Fibroblast of the aortic adventitia (primary cell): Measurements from ENCODE around the gene QRSL1. TPM values are rescaled to one million over a fixed set of nuclear protein-coding genes. Genes with fewer than 3 reads are reported as not detected.

Experiments
- DNase-seq: peaks from one replicate; pipeline ENCODE4 v3.0.0-alpha.2; 2010; ENCODE audit warnings: low read depth
- H3K4me3 ChIP-seq: 2 replicates; pipeline ENCODE4 v1.5.1; 2011; ENCODE audit warnings: low read depth, mild to moderate bottlenecking, control low read depth, low read length, moderate library complexity
- total RNA-seq: library from RNA; depleted of rRNA; stranded (reverse); fragments of >200 nt; gene quantifications from 2 replicates; pipeline ENCODE4 v1.2.3, GENCODE V29; 2012; ENCODE audit warnings: low replicate concordance
- TF ChIP-seq, protein P1 (sequence below): IDR thresholded peaks from 2 replicates; pipeline ENCODE4 v1.5.1; 2011; ENCODE audit warnings: mild to moderate bottlenecking, low read length, control low read depth, inconsistent platforms; ENCODE audit not compliant: insufficient read depth

QRSL1 gene
- total RNA-seq, 1 donor: 11.2 TPM

DNA sequence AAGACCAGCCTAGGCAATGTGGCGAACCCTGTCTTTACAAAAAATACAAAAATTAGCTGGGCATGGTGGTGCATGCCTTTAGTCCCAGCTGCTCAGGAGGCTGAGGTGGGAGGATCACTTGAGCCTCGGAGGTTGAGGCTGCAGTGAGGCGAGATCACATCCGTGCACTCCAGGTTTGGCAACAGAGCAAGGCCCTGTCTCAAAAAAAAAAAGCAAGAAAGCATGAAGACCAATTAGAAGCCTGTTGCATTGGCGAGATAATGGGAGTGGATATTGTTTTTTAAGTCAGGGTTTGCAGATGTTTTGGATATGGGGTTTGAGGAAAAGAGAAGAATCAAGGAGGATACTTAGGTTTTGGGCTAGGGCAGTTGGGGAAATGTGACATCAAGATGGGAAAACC is 5.2 kb downstream of the QRSL1 start:
- TF ChIP-seq, protein P1, sequence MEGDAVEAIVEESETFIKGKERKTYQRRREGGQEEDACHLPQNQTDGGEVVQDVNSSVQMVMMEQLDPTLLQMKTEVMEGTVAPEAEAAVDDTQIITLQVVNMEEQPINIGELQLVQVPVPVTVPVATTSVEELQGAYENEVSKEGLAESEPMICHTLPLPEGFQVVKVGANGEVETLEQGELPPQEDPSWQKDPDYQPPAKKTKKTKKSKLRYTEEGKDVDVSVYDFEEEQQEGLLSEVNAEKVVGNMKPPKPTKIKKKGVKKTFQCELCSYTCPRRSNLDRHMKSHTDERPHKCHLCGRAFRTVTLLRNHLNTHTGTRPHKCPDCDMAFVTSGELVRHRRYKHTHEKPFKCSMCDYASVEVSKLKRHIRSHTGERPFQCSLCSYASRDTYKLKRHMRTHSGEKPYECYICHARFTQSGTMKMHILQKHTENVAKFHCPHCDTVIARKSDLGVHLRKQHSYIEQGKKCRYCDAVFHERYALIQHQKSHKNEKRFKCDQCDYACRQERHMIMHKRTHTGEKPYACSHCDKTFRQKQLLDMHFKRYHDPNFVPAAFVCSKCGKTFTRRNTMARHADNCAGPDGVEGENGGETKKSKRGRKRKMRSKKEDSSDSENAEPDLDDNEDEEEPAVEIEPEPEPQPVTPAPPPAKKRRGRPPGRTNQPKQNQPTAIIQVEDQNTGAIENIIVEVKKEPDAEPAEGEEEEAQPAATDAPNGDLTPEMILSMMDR: no peak
- DNase-seq: no peak
- H3K4me3 ChIP-seq: no peak overlapping the region

DNA sequence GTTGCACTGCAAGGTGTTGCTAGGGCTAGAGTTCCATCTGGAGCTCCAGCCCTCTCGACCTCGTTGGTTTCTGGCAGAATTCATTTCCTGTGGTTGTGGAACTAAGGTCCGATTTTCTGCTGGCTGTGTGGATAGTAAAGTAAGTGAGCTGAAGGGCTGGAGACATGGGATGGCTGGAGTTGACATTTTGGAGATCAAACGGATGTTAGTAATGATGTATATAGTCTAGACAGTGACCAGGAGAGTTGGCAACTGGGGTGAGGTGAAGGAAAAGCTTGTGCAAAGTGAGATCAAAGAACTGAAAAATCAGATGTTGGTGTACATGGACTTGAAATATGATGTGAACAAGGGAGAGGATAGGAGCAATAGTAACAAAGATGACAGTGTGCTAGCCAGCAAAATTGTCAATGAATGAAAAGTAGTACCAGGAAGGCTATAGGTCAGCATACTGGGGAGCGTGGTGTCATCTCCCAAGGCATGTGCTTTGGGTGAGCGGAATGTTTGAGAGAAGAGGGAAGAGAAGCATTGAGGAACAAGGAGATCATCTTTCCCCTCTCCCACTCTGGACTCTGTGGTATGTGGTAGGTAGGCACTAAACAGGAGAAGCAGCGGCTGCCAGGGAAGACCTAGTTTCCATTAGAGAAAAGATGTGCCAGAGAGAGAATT is 7.8 kb downstream of the QRSL1 start:
- TF ChIP-seq, protein P1: no peak
- DNase-seq: no peak

DNA sequence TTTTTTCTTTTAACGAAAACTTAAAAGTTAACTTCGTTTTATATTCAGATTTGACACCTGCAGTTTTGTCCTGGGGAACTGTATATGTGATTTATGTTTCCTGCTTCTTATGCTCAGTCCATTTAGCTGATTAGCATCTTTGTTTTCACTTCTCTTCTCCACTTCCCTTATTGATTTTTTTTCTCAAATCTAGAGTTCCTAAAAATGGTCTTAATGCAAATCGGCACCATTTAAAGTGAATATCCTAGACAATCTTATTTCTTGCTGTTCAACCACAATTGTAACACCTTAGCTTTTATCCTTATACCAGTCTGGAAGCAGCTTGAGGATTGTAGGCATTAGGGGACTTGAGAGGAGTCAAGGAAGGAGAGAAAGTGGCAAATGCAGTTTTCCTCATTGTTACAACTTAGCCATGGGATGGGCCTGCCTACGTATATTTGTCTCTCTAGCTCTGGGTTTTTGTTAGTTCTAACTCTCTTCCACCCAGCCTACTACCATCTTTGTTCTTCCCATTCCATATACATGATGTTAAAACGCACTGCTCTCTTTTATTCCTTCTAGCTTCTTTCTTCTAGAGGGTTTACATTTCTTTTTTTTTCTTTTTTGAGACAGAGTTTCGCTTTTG is 8.5 kb downstream of the QRSL1 start:
- no peak overlapping the region for H3K4me3 ChIP-seq
- TF ChIP-seq, protein P1: no peak
- no peak for DNase-seq

More for the DNA sequence above, 7.8 kb downstream of the QRSL1 start:
- no peak overlapping the region for H3K4me3 ChIP-seq

DNA sequence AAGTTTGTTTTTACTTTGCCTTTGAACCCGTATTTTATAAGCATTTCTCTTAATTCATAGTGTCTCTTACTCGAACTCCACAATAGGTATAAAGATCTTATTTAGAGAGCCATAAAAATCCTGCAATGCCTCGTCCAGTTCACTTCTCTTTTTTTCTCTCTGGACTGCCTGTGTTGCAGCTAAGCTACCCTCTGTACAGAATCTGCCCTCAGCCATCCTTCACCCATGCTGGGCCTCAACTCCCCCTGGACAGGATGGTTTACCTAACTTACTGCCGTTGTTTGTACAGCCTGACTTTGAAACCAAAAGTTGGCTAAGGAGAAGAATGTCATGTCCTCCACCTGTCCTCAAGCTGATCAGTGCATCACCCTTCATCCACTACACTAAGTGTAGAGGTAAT is 10.4 kb downstream of the QRSL1 start:
- no peak overlapping the region for H3K4me3 ChIP-seq
- TF ChIP-seq, protein P1: no peak
- DNase-seq: no peak

DNA sequence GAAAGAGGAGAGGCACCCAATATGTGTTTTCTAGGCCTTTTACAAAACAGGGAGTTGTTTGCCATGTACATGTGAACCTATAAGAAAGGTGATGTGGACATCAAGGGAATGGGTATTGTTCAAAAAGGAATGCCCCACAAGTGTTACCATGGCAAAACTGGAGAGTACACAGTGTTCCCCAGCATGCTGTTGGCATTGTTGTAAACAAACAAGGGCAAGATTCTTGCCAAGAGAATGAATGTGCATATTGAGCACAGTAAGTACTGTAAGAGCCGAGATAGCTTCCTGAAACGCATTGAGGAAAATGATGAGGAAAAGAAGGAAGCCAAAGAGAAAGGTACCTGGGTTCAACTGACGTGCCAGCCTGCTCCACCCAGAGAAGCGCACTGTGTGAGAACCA is 13.1 kb downstream of the QRSL1 start:
- no peak overlapping the region for H3K4me3 ChIP-seq
- no peak for DNase-seq
- TF ChIP-seq, protein P1: no peak

DNA sequence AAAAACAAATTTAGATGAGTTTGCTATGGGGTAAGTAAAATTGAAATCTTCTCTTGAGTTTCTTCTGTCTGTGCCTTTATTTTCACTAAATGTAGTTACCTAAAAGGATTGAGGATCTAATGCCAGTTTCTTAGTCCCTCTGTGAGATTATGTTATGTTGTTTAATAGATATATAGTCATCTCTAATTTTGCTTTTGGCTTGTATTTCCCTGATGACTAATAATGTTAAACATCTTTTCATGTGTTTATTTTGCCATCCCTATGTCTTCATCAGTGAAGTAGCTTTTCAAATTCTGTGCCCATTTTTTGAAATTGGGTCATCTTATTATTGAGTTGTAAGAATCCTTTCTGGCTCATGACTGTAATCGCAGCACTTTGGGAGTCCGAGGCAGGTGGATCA is 13.7 kb downstream of the QRSL1 start:
- DNase-seq: no peak
- no peak overlapping the region for H3K4me3 ChIP-seq
- TF ChIP-seq, protein P1: no peak
